ENCODE measurements around the gene CLEC16A.
"Not testable (repeated sequence)": the region's sequence is repeated elsewhere in the genome, so short reads cannot be mapped to it uniquely, and the experiment has no call there.

The CLEC16A gene

DNA sequence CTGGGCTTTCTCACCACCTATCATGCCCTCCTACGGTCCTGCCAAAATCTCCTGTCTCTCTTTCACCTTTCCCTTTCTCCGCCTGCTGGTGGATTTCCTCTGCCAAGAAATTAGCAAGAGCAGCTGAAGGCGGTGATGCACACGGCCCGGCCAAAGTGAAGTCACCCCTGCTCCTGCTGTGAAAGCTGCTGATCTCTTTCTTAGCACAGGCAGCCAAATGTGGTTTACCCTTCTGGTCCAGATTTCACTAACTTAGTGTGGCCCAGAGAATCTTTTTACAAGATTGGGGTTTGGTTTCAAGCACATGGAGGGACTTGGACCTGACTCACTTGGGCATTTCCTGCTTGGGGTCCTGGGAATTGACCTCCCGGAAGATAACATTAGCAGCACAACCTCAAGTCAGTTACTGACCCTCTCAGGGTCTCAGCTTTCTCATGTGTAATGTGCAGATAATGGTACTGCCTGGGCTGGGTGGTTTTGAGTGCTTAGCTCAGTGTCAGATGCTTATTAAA, 155.9 kb downstream of the CLEC16A start:
- DNase-seq (ENCODE audit: low spot score) = peak; percentile 51

DNA sequence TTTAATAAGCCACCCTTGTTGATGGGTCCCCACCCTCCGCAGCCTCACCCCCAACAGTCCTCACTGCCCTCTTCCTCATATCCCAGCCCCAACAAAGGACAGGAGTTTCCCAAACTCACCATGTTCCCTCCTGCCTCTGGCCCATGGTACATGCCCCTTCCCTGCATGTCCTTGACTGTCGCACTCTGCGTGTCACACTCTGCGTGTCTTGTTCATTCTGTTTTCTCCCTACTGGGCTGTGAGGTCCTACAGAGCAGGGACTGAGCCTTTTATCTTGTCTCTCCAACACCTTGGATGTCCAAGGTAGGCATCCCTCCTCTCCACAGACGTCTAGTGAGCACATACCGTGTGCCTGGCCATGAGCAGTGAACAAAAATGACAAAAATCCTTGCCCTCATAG, 156.9 kb downstream of the CLEC16A start:
- DNase-seq (ENCODE audit: low spot score) = no peak

DNA sequence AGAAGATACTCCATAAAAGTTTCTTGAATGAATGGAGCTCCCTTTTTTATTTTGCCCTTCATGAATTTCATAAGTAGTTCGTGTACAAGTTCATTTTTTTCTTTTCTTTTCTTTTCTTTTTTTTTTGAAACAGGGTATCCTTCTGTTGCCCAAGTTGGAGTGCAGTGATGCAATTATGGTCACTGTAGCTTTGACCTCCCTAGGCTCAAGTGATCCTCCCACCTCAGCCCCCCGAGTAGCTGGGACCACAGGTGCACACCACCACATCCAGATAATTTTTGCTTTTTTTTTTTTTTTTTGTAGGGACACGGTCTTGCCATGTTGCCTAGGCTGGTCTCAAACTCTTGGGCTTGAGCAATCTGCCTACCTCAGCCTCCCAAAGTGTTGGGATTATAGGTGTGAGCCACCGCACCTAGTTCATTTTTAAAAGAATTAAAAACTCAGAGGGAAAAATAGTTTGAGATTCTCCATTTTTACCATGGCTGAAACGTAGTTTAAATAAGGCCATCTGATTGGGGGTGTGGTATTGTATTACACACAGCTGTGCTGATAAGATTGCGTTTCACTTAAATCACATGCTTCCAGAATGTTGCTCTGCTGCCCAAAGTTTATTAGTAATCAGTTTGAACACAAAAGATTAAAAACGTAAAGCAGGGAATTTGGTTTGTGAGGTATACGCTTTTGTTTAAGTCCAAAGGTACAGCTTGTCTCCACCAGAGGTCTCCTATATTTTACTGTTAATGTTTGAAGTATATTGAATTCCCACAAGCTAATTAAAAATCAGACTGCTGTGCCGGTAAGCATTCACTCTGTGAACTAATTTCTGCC, 157.5 kb downstream of the CLEC16A start:
- no peak for DNase-seq (ENCODE audit: low spot score)

DNA sequence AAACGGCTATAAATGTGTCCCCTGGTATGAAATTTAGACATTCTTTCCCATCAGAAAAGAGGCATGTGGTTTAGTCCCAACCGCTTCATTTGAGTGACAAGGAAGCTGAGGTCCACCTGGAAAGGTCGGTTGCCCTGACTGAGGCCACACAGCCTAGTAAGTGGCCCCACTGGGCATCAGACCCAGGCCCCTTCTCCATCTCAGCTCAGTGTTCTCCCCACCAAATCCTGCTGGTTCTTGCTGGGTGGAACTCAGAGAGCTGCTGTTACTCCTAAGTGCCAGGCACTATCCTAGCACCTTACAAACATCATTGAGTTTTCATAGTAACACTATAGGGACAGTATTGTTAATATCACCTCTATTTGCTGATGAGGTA, 158.1 kb downstream of the CLEC16A start:
- DNase-seq (ENCODE audit: low spot score) = no peak

DNA sequence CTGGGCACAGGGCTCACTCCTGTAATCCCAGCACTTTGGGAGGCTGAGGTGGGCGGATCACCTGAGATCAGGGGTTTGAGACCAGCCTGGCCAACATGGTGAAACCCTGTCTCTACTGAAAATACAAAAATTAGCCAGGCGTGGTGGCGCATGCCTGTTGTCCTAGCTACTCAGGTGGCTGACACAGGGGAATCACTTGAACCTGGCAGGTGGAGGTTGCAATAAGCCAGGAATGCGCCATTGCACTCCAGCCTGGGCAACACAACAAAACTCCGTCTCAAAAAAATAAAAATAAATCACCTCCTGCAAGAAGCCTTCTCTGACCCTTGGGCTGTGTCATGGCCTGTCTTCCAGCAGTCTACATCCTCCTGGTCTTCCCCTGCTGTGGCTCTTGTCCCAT, 158.9 kb downstream of the CLEC16A start:
- DNase-seq (ENCODE audit: low spot score) = not testable (repeated sequence)

DNA sequence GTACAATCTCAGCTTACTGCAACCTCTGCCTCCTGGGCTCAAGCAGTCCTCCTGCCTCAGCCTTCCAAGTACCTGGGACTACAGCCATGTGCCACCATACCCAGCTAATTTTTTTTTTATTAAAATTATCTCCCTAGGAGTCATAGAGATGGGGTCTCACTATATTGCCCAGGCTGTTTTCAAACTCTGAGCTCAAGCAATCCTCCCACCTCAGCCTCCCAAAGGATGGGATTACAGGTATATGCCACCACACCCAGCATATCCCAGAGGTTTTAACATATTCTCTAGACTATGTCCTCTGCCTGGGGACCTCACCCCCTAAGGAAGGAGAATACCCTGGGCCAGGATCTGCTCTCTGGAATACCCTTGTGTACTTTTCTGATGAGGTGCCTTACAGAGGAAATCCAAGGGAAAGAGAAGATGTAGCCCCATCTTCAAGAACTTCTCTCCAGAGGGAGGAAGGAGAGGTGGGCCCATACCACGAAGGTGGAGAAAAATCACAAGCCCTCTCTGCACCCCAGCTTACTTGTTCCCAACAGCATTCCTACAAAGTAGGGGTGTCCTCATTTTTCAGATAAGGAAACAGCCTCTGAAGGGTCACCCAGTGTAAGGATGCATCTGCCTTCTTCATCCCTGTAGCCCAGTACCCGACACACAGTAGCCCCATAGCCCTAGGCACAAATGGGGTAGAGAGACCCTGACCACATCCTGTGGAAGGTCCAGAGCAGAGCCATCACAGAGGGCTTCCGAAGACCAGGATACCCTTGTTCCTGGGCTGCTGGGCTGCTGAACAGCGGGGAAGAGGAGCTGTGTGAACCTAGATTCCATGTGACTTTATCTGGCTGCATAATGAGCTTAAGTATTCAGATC, 160.0 kb downstream of the CLEC16A start:
- DNase-seq (ENCODE audit: low spot score) = no peak

DNA sequence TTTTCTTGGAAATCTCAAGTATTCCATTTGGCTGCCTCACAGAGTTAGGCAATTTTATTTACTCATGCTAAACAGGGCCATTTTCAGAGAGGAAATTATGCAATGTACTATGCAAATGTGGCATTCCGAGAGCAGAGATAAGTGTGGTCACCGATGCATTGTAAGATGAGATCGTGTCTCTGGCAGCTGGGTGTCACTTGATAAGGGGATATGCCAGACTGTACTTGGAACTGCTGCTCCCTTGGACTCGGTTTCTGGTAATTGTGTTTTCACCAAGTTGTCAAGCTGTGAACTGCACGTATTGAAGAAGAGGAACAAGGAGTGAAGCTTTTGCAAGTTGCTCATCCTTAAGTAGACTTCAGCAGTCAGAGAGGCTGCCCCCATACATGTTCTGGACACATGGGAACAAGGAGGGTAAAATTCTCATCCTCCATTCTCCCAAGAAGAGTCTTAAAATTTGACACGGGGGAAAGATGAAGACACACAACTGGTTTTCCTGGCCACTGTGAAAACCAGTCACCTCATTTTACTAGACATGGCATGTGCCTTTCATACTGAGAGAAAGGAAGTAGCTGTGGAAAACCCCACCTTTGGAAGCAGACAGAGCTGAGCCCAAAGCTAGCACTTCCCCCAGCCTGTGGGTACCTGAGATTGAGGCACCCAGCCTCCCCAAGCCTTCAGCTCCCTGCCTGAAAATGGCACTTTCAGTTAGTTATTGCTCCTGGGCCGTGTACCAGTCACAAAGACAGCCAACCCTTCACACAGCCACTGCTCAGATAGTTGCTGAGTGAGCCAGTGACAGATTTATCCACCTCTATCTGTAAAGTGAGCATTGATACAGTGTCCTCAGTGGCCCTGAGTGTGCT, 160.9 kb downstream of the CLEC16A start:
- DNase-seq (ENCODE audit: low spot score) = peak; percentile 87

DNA sequence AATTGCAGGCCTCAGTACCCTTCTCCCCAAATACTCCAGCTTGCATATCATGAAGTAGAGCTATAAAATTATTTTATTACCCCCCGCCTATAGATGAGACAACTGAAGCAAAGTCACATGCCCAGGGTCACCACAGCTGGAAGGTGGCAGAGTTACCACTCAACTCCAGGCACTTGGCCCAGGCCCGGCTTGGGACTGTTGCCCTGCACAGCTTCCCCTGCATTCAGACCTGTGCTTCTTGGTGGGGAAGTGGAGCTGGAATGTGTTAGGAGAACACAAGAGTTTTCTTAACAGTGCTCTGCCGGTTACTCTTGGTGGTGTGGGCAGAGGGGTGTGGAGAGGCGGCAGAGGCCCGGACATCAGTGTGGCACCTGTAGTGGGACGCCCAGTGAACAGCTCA, 162.4 kb downstream of the CLEC16A start:
- no peak for DNase-seq (ENCODE audit: low spot score)

DNA sequence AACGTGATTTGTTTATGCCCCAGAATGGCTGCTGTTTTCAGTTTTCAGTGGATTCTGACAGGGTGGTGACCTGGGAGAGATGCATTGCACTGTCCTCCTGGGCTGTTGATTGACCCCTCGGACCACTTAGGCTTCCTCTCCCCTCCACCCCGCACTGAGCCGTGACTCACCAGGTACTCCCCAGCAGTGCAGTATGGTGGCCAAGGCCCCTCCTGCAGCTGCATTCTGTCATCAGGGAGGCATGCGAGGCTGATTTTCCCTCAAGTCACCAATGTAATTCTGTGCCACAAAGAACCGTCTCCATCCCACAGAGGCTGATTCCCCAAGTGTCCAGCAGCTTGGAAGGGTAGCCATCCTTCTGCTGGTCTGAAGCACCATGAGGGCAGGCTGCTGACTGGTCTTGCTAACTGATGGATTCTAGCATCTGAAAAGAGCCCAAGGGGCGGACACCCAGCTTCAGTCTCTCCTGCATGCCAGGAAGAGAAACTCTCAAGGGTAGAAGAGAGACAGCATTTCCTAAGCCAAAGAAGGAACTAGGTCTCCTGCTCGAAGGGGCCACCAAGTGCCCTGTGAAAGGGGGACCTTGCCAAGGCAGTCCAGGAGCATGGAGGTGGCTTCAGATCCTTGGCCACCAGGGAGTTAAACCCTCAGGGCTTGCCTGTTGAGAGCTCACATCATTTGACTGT, 163.6 kb downstream of the CLEC16A start:
- no peak for DNase-seq (ENCODE audit: low spot score)

DNA sequence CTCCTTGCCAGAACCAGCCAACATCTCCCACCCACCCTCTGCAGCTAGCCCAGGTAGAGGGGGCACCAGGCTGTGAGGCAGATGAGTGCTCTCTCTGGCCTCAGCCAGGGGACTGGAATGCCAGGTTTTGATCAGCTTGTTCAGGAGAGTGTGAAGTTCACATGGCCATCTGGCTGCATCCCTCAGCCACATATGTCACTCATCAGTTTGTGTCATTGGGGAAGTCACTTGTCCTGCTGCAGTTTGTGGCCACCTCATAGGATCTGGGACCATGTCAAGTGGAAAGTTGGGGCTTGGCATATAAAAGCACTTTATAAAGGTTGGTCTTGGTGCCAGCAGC, 164.1 kb downstream of the CLEC16A start:
- DNase-seq (ENCODE audit: low spot score) = no peak

DNA sequence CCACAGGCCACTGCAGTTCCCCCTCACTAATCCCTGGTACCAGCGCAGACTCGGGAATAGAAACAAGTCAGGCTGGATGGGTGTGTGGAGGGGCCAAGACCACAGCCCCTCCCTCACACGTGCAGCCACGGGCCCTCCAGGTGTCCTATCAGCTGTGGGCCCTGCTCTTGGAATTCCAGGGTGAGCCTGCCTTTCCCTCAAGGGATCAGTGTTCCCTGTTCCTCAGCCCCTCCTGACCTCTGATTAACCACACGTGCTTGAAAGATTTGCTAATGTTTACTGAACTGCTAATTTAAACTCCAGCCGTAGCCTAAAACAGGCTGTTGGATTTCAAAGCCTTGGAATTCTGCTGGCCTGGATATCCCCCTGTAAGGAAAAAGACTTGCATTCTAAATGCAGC, 165.2 kb downstream of the CLEC16A start:
- no peak for DNase-seq (ENCODE audit: low spot score)

DNA sequence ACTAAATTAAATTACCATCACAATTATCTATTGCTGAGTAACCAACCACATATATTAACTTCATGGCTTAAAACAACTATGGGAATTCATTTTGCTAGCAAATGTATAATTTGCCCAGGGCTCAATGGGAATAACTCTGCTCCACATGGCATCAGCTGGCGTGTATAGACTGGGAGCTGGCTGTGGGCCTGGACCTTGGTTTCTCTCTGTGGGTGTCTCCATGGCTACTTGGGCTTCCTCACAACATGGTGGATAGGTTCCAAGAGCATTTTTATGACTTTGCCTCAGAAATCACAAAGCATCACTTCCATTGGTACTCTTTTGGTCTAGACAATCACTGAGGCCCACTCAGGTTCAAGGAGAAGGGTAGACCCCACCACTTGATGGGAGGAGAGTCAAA, 166.8 kb downstream of the CLEC16A start:
- no peak for DNase-seq (ENCODE audit: low spot score)

DNA sequence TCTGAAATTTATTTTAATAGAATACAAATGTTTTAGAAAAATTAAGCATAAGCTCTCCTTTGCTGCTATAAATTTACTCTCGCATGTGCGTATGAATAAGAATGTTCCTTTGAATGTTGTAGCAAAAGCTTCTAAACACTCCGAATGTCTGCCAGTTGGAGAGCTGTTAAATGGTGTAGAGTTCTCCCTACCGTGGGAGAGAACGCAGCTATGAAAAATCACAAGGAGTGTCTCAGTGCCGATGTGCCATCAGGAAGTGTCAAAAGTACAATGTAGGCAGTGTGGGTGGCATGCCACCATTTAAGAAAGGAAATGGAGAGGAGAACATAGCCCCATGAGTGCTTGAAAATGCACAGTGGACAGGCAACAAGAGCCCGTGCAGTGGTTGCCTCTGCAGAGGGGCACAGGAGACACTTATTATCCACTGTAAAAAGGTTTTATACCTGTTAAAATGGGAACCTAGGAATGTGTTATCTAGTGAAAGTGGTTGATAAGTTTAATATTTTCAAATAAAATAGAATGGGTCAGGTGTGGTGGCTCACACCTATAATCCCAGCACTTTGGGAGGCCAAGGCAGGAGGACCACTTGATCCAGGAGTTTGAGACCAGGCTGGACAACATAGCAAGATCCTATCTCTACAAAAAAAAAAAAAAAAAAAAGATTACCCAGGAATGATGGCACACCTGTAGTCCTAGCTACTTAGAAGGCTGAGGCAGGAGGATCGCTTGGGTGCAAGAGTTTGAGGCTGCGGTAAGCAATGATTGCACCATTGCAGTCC, 167.7 kb downstream of the CLEC16A start:
- no peak for DNase-seq (ENCODE audit: low spot score)

DNA sequence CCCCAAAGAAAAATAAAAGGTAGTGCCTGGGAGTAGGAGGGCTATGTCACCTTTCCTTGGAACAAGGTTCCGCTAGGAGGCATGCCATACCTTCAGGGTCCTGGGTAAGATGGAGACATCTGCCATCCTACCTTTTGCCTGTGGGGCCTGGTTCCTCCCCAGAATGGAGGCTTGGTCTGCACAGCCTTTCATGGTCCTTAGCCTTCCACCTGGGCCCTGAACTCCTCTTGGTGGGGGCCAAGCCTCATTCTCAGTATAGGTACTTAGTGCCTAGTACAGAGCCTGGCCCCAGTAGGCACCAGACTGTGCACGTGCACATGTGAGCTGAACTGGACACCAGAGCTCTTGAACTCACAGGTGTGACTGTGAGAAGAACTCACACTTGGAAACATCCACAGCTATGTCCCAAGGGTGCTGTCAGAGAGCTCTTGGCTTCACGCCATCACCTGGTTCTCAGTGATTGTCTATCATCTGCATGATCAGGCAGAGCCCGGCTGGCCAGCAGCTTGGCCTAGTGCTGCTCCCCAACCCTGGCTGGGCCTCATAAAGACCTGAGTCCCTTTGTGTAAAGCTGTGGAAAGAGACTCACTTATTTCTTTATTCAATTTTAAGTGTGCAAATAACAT, 168.5 kb downstream of the CLEC16A start:
- no peak for DNase-seq (ENCODE audit: low spot score)

DNA sequence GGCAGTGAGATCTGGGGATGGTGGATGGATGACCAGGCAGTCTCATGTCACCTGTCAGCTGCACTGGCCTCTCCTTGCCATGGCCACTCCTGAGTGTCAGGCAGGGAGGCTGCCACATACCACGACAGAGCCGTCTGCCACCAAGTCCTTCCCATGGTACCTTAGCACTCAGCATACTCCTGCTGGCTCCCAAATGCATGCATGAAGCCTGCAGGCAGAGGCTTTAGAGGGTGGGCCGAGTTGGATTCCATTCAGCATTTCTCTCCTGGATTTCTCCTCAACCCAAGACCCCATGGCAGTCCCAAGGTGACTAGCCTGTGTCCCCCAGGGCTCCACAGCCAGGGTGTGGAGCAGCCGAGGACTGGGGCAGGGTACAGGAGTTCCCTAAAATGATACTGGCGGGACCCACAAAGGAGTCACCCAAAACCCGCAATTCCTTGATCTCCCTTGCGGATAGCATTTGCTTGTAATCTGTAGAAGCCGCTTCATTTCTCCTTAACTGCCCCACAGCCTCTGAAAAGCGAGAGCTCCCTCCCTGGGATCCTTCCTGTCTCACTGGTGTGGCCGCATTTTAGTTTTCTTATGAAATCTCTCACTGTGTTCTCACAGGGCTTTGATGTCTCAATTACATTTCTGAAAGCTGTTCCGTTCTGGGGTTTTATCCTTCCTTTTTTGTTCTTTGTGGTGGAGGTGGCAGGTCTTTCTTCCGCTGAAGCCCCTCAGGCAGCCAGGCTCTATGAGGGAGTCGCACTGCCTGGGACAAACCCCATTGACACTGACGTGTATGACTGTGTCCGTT, 170.2 kb downstream of the CLEC16A start:
- DNase-seq (ENCODE audit: low spot score) = no peak

DNA sequence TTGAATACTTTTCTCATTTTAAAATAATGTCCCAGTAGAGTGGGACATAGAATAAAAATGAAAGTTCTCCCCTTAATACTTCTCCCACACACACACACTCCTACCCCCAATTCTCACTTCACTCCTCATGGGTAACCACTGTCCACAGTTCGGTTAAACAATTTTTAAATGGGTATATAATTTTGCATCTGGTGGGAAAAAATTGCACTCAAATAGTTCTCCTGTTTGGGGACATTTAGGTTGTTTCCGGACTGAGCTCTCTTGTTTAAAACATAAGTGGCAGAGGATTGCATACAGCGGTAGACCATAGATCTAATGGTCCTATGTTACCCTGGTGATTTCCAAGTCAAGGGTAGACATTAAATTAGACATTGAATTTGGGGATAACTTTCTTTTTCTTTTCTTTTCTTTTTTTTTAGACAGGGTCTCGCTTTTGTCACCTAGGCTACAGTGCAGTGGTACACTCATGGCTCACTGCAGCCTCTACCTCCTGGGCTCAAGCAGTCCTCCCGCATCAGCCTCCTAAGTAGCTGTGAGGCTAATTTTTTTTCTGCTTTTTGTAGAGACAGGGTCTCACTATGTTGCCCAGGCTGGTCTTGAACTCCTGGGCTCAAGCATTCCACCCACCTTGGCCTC, 173.3 kb downstream of the CLEC16A start:
- no peak for DNase-seq (ENCODE audit: low spot score)

DNA sequence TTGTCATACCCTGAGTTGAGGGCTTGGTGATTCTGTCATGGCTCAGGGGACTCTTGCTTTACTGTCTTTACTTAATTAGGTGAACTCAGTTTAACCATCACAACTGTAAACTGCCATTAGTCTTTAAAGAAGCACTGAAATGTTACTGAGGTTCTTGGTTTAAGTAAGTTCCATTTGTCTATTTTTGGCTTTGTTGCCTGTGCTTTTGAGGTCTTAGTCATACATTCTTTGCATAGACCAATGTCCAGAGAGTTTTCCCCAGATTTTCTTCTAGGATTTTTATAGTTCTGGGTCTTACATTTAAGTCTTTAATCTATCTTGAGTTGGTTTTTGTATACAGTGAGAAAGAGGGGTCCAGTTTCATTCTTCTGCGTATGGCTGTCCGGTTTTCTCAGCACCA, 174.1 kb downstream of the CLEC16A start:
- DNase-seq (ENCODE audit: low spot score) = no peak

DNA sequence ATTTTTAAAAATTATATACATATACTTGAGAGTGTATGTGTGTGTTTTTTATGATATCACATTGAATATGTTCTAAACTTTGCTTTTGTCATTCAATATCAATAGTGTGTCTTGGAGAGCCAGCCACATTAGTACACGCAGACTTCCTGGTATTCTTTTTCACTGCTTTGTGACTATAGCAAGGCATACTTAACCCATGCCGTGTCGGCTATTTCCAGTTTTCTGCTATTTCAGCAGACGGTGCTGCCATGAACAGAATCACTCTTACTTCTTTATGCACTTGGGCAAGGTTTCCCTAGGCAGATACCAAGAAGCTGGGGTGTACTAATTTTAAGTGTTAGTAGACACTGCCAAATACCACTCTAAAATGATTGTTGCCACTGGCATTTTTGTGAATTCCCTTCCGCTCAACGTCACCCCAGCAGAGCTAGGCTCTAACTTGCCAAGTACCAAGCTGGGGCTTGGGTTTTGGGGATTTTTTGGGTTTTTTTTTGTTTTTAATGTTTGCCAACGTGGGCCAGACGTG, 176.8 kb downstream of the CLEC16A start:
- no peak for DNase-seq (ENCODE audit: low spot score)
